ENCODE measurements around the gene DGKE. TPM values are rescaled to one million over a fixed set of nuclear protein-coding genes. Genes with fewer than 3 reads are reported as not detected.

Gene DGKE
- total and polyA plus RNA-seq, 2 of the 13 experiments (the other 11 are each of a cell fraction or from before 2014, with no cell fraction given): 3.2 to 5.3 TPM

GRCh38 chr17:56833809-56834379 is at the start of gene DGKE, which contains the start of gene C17orf67 (continued):
- TF ChIP-seq HMGXB4 (CRISPR knock-in tag; IDR thresholded peaks at IDR 0.05; ENCODE audit: borderline replicate concordance in 1 of 2, low read depth in 1 of 2) (peak in 1 of 2 experiments; percentile 54; a peak in 2 of 4 replicates), ATF1 (CRISPR knock-in tag; IDR thresholded peaks at IDR 0.05) (no peak), TBL1XR1 (IDR thresholded peaks at IDR 0.05; ENCODE audit: borderline replicate concordance, low read length, partially characterized antibody) (no peak), ZNF646 (CRISPR knock-in tag; IDR thresholded peaks at IDR 0.05) (no peak), NPAS2 (CRISPR knock-in tag; IDR thresholded peaks at IDR 0.05; ENCODE audit: borderline replicate concordance) (no peak), AFF4 (CRISPR knock-in tag; IDR thresholded peaks at IDR 0.05) (no peak), ZNF207 (IDR thresholded peaks at IDR 0.05; ENCODE audit: borderline replicate concordance) (no peak), HBP1 (CRISPR knock-in tag; IDR thresholded peaks at IDR 0.05; ENCODE audit: low read depth) (0 out of 2 replicates have a peak, but pooled peaks have one; percentile 37), PRPF4 (IDR thresholded peaks at IDR 0.05; ENCODE audit: low read depth, low read length, poor library complexity, severe bottlenecking) (no peak), ATF5 (CRISPR knock-in tag; IDR thresholded peaks at IDR 0.05; ENCODE audit: low read depth) (no peak), ZNF543 (CRISPR knock-in tag; IDR thresholded peaks at IDR 0.05) (no peak), ZNF282 (IDR thresholded peaks at IDR 0.05; ENCODE audit: partially characterized antibody) (no peak), CBX1 (IDR thresholded peaks at IDR 0.05; ENCODE audit: low read depth) (no peak), PTBP1 (IDR thresholded peaks at IDR 0.05; ENCODE audit: low read depth, low read length, poor library complexity, severe bottlenecking) (no peak)

Data from HepG2 (cell line).